HG02798 (cell line): ENCODE measurements around the gene TXNDC12.

Experiments used
- ATAC-seq: cut with Tn5 transposase; IDR thresholded peaks from one replicate; pipeline ENCODE4 v1.9.1; 2021; ENCODE audit warnings: mild to moderate bottlenecking; ENCODE audit not compliant: unreplicated experiment, poor library complexity

Gene TXNDC12

GRCh38 chr1:52002038-52002917, 52.7 kb downstream of the TXNDC12 start:
- ATAC-seq, result peak; percentile 81

GRCh38 chr1:51998701-51999100, 56.3 kb downstream of the TXNDC12 start:
- ATAC-seq, result no peak

- ATAC-seq, result no peak
Measured at GRCh38 chr1:51997974-51998382, 57.0 kb downstream of the TXNDC12 start.

- peak; percentile 92 for ATAC-seq
Measured at GRCh38 chr1:51990478-51990965, 64.5 kb downstream of the TXNDC12 start, which contains the start of gene RAB3B. TSS of gene RAB3B (minus strand) at chr1:51990700. CDS start at chr1:51977117, 13,583 bp downstream.

GRCh38 chr1:51989582-51990477, 65.2 kb downstream of the TXNDC12 start:
- ATAC-seq, result no peak

GRCh38 chr1:51988254-51988653, 66.7 kb downstream of the TXNDC12 start:
- no peak for ATAC-seq

- no peak for ATAC-seq
Measured at GRCh38 chr1:51986718-51987117, 68.3 kb downstream of the TXNDC12 start.

GRCh38 chr1:51982161-51982560, 72.8 kb downstream of the TXNDC12 start:
- ATAC-seq, result no peak

GRCh38 chr1:51981555-51981954, 73.4 kb downstream of the TXNDC12 start:
- ATAC-seq, result no peak

- no peak for ATAC-seq
Measured at GRCh38 chr1:51978099-51978498, 76.9 kb downstream of the TXNDC12 start.

- ATAC-seq, result no peak
Measured at GRCh38 chr1:51976846-51977602, 78.0 kb downstream of the TXNDC12 start.

- no peak for ATAC-seq
Measured at GRCh38 chr1:51973587-51974474, 81.2 kb downstream of the TXNDC12 start.
